ENCODE measurements around the gene PDS5A. TPM values are rescaled to one million over a fixed set of nuclear protein-coding genes. Genes with fewer than 3 reads are reported as not detected.
A peak's percentile ranks its signal among the peaks of the same experiment; 100 is the strongest.

Gene PDS5A
- total and polyA plus RNA-seq, 2 of the 13 experiments (the other 11 are each of a cell fraction or from before 2014, with no cell fraction given), result 31.8 to 57.0 TPM

GRCh38 chr4:40020221-40020620, 42.5 kb upstream of the PDS5A start:
- ChIA-PET CTCF (ENCODE audit: low intra/inter-chr PET ratio, low total read pairs) (no interaction called here), POLR2A (interaction anchor here (0.6 kb wide), 1 partner anchor 36 kb away, joined by 3 read pairs; no protein-coding TSS in a partner anchor)
- no peak overlapping the region for H3K4me2 ChIP-seq (ENCODE audit: low read depth, low read length)
- H4K20me1 ChIP-seq (ENCODE audit: insufficient read depth, low read length), result no peaks in the 10 kb centered on the region
- no peaks in the 10 kb centered on the region for H3K79me2 ChIP-seq (ENCODE audit: insufficient read depth, low read length)
- no peaks in the 10 kb centered on the region for H3K4me1 ChIP-seq (ENCODE audit: insufficient read depth, low read length)
- TF ChIP-seq SRSF9 (IDR thresholded peaks at IDR 0.05; ENCODE audit: borderline replicate concordance, insufficient read depth, low read depth, low read length, poor library complexity, severe bottlenecking), result no peak
- no peak for TF ChIP-seq ISX (CRISPR knock-in tag; conservative IDR thresholded peaks at IDR 0.05)
- no peak for TF ChIP-seq CBX2 (IDR thresholded peaks at IDR 0.05; ENCODE audit: low read depth, low read length)
- TF ChIP-seq CBX2 (CRISPR knock-in tag; IDR thresholded peaks at IDR 0.05; ENCODE audit: low read depth), result no peak
- no peak for TF ChIP-seq POGK (CRISPR knock-in tag; conservative IDR thresholded peaks at IDR 0.05)
- H3K9me3 ChIP-seq (ENCODE audit: low read length), result no peaks in the 10 kb centered on the region
- no peak for DNase-seq (ENCODE audit: low spot score)
- 60% methylated on average over 5 of the region's 15 CpGs for WGBS (ENCODE audit: low lambda C conversion rate)
- H3K36me3 ChIP-seq (replicated peaks in 1 of 2; ENCODE audit: control insufficient read depth in 1 of 2, insufficient read depth in 2 of 2, low read length in 2 of 2), result no peaks in the 10 kb centered on the region
- BruUV-seq (replicated peaks), result no TSS peak
- H3K9ac ChIP-seq (ENCODE audit: insufficient read depth, low read depth, low read length), result no peak overlapping the region
- intact Hi-C loops (cut with micrococcal nuclease; ENCODE audit: unreplicated experiment), result no loop called here
- H3K27ac ChIP-seq (ENCODE audit: extremely low read length, insufficient read depth, low read length), result no peak overlapping the region
- no peak for ATAC-seq
- no peak for FAIRE-seq
- in situ Hi-C loops (cut with HindIII; ENCODE audit: extremely low pct_ligation_motif_present, low pct_unique_long_range_greater_than_20kb), result no loop called here
- no peaks in the 10 kb centered on the region for H3K27me3 ChIP-seq (ENCODE audit: control insufficient read depth in 1 of 2, insufficient read depth in 2 of 2, low read length in 2 of 2)
- no peak overlapping the region for H2AFZ ChIP-seq (ENCODE audit: low read length)
- H3K4me3 ChIP-seq (replicated peaks in 1 of 3; ENCODE audit: insufficient read depth in 1 of 3, low read depth in 2 of 3, low read length in 3 of 3), result no peak overlapping the region

GRCh38 chr4:40016007-40016406, 38.3 kb upstream of the PDS5A start:
- TF ChIP-seq TMF1 (CRISPR knock-in tag; IDR thresholded peaks at IDR 0.05; ENCODE audit: low read depth), result no peak
- no peak for TF ChIP-seq ZNF124 (CRISPR knock-in tag; IDR thresholded peaks at IDR 0.05)
- peak; percentile 68 for TF ChIP-seq ZNF121 (CRISPR knock-in tag; IDR thresholded peaks at IDR 0.05)
- TF ChIP-seq U2AF1 (optimal IDR thresholded peaks at IDR 0.05; ENCODE audit: low read depth, low read length), result no peak
- TF ChIP-seq ZNF790 (CRISPR knock-in tag; IDR thresholded peaks at IDR 0.05; ENCODE audit: borderline replicate concordance), result no peak
- TF ChIP-seq ZNF33B (CRISPR knock-in tag; IDR thresholded peaks at IDR 0.05), result no peak
- TF ChIP-seq GTF3A (CRISPR knock-in tag; conservative IDR thresholded peaks at IDR 0.05), result no peak
- no peaks in the 10 kb centered on the region for H3K27me3 ChIP-seq (ENCODE audit: control insufficient read depth in 1 of 2, insufficient read depth in 2 of 2, low read length in 2 of 2)
- no peaks in the 10 kb centered on the region for H3K9me3 ChIP-seq (ENCODE audit: low read length)

More at GRCh38 chr4:40016007-40016406, 38.3 kb upstream of the PDS5A start:
- Histone ChIP-seq H3K4me1 (ENCODE audit: insufficient read depth, low read length) (no peaks in the 10 kb centered on the region), H3K4me2 (ENCODE audit: low read depth, low read length) (no peak overlapping the region), H3K36me3 (replicated peaks in 1 of 2; ENCODE audit: control insufficient read depth in 1 of 2, insufficient read depth in 2 of 2, low read length in 2 of 2) (no peaks in the 10 kb centered on the region), H3K27ac (ENCODE audit: extremely low read length, insufficient read depth, low read length) (no peak overlapping the region), H3K79me2 (ENCODE audit: insufficient read depth, low read length) (no peaks in the 10 kb centered on the region), H2AFZ (ENCODE audit: low read length) (no peak overlapping the region), H3K9ac (ENCODE audit: insufficient read depth, low read depth, low read length) (no peak overlapping the region), H3K4me3 (replicated peaks in 1 of 3; ENCODE audit: insufficient read depth in 1 of 3, low read depth in 2 of 3, low read length in 3 of 3) (no peak overlapping the region), H4K20me1 (ENCODE audit: insufficient read depth, low read length) (no peaks in the 10 kb centered on the region)
- ATAC-seq, result no peak
- intact Hi-C loops (cut with micrococcal nuclease; ENCODE audit: unreplicated experiment) (no loop called here), in situ Hi-C loops (cut with HindIII; ENCODE audit: extremely low pct_ligation_motif_present, low pct_unique_long_range_greater_than_20kb) (no loop called here)
- FAIRE-seq, result no peak
- ChIA-PET POLR2A (no interaction called here), CTCF (ENCODE audit: low intra/inter-chr PET ratio, low total read pairs) (no interaction called here)
- 44% methylated on average over 2 of the region's 2 CpGs for WGBS (ENCODE audit: low lambda C conversion rate)
- BruUV-seq (replicated peaks), result no TSS peak
- DNase-seq (ENCODE audit: low spot score), result no peak

Measured in HepG2 (cell line).